ENCODE measurements around the gene FES.
"Not testable (repeated sequence)": the region's sequence is repeated elsewhere in the genome, so short reads cannot be mapped to it uniquely, and the experiment has no call there.

The FES gene

DNA sequence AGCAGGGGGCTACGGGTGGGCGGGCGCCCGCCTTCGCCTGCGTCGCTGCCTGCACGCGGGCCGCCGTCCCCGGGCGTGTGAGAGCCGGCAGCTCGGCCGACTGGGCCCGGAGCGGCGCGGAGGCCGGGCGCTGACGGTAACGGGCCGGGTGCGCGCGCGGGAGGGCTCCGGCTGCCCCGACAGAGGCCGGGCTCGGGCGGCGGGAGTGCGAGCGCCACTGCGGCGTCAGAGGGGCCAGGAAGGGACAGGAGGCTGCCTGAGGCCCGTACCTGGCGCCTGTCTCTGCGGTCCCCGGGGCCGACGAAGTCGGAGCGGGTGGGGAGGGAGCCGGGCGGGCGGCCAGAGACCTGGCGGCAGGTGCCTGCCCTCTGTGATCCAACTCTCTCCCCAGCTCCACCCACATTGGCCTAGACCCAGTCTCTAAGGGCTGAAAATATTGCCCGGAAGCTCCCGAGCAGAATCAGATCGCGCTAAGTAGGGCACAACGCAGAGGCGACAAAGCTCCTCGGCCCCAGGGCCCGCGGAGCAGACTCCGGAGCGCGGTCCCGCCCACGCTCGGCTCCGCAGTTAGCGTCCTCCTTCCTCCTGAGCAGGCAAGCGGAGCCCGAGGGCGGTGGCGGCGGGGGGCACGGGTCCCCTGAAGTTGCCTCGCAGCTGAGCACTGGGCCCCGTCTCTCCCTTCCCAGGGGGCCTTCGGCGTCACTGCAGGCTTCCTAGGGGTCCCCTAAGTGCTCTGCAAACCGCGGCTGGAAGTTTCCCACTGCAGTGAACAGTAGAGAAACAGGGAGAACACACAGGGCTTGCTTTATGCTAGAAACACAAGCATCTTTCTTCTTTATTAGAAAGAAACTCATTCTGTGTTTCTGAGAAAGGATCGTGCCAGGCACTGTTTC, 18.8 kb downstream of the FES start, which contains the start of gene MAN2A2:
Gene MAN2A2 (plus strand): TSS at position 463 of the 893 bp plus-strand sequence. CDS start 906 bp downstream, outside the sequence.
- DNase-seq: peak; percentile 44 to 88 (median 73)
- intact Hi-C loops (cut with DNase I): loop anchor here (2.0 kb wide), 1 partner anchor 30 kb away; the partner anchor contains the start of gene HDDC3

DNA sequence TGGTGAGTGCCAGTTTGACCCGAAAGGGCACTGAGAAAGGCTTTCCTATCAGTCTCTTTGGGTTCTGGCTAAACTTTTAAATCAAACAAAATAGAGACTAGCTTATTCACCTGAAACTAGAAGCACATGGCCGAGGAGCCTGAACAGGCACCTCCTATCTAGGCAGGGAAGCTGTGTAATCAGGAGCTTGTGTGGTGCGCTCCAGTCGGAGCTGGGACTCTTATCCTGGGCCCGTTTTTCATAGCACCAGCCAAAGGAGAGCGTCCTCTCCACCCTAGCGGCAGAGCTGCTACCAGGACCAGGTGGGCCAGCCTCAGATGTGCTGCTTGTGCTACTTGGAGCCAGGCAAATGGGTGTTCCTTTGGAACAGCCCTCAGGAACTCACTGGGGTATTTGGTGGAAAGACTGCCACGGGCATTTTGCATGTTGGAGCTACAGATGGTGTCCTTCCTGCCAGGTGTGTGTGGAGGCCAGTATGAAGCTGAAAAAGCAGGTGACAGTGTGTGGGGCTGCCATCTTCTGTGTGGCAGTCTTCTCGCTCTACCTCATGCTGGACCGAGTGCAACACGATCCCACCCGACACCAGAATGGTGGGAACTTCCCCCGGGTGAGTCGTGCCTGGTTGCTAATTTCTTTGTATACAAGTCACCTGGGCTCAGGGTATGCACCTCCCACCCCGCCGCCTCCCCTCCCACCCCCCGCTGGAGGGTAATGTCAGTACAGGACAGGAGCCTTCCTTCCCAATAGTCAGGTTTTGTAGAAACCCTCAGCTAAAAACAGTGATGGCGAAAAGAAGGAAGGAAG, 19.6 kb downstream of the FES start:
- peak in 6 of 42 donors; percentile 21 to 65 (median 45) for DNase-seq
- intact Hi-C loops (cut with DNase I): loop anchor here (2.0 kb wide), 1 partner anchor 29 kb away; the partner anchor contains the start of gene HDDC3

- intact Hi-C loops (cut with DNase I): no loop called here
- no peak for DNase-seq
Measured at GRCh38 chr15:90904746-90905145, 20.4 kb downstream of the FES start.

DNA sequence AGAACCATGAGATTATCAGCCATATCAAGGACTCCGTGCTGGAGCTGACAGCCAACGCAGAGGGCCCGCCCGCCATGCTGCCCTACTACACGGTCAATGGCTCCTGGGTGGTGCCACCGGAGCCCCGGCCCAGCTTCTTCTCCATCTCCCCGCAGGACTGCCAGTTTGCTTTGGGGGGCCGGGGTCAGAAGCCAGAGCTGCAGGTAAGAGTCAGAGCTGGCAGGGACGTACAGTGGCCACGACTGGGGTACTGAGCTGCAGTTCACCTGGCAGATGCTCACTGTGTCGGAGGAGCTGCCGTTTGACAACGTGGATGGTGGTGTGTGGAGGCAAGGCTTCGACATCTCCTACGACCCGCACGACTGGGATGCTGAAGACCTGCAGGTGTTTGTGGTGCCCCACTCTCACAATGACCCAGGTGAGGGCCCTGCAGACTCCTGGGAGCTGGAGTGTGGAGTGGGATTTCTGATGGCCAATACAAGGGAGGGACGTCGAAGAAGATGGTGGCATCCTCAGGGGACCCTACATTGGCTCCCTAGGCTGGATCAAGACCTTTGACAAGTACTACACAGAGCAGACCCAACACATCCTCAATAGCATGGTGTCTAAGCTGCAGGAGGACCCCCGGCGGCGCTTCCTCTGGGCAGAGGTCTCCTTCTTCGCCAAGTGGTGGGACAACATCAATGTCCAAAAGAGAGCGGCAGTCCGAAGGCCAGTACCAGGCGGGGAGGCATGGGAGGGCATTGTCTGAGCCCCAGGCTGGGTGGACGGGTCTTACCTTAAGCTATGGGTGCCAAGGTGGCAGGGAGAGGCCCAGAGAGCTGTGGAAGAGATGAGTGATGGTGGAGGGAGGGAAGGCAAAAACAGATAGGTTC, 21.2 kb downstream of the FES start:
- DNase-seq: no peak
- intact Hi-C loops (cut with DNase I): no loop called here

GRCh38 chr15:90906181-90906849, 22.0 kb downstream of the FES start:
- DNase-seq: peak in 2 of 42 donors; percentile 30 to 33
- intact Hi-C loops (cut with DNase I): no loop called here

- intact Hi-C loops (cut with DNase I): no loop called here
- peak in 2 of 42 donors; percentile 26 to 37 for DNase-seq
Measured at GRCh38 chr15:90907051-90907660, 22.9 kb downstream of the FES start.

- DNase-seq: no peak
- intact Hi-C loops (cut with DNase I): no loop called here
Measured at GRCh38 chr15:90907838-90908507, 23.7 kb downstream of the FES start.

GRCh38 chr15:90909449-90909848, 25.1 kb downstream of the FES start:
- intact Hi-C loops (cut with DNase I); DNase-seq: not testable (repeated sequence)

- intact Hi-C loops (cut with DNase I): no loop called here
- DNase-seq: no peak
Measured at GRCh38 chr15:90909976-90910375, 25.7 kb downstream of the FES start.

DNA sequence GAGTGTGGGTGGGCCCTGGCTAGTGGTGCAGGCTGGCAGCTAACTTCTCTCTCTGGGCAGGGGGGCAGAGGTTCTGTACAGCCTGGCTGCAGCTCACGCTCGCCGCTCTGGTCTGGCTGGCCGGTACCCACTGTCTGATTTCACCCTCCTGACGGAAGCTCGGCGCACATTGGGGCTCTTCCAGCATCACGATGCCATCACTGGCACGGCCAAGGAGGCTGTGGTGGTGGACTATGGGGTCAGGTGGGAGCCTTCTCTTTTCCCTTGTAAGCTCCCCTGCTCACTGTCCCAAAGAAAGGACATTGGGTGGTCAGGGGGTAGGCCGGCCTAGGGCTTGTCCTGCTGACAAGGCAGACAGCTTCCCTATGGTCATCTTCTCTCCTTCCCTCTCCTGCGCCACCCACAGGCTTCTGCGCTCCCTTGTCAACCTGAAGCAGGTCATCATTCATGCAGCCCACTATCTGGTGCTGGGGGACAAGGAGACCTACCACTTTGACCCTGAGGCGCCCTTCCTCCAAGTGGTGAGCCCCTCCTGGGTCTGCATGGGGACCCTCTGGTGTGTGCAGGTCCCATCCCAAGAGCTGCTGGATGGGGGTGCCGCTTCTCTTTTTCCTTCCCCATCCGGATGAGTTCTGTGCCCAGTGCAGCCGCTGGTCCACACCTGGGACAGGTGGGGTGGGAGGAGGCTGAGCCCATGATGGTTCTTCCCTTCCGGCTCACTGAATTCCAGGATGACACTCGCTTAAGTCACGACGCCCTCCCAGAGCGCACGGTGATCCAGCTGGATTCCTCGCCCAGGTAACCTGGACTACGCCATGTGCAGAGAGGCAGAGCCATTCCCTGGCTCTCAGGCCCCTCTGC, 26.4 kb downstream of the FES start:
- intact Hi-C loops (cut with DNase I): no loop called here

GRCh38 chr15:90911302-90911623, 27.0 kb downstream of the FES start:
- intact Hi-C loops (cut with DNase I): no loop called here

More for the DNA sequence above, 26.4 kb downstream of the FES start:
- DNase-seq: no peak

DNA sequence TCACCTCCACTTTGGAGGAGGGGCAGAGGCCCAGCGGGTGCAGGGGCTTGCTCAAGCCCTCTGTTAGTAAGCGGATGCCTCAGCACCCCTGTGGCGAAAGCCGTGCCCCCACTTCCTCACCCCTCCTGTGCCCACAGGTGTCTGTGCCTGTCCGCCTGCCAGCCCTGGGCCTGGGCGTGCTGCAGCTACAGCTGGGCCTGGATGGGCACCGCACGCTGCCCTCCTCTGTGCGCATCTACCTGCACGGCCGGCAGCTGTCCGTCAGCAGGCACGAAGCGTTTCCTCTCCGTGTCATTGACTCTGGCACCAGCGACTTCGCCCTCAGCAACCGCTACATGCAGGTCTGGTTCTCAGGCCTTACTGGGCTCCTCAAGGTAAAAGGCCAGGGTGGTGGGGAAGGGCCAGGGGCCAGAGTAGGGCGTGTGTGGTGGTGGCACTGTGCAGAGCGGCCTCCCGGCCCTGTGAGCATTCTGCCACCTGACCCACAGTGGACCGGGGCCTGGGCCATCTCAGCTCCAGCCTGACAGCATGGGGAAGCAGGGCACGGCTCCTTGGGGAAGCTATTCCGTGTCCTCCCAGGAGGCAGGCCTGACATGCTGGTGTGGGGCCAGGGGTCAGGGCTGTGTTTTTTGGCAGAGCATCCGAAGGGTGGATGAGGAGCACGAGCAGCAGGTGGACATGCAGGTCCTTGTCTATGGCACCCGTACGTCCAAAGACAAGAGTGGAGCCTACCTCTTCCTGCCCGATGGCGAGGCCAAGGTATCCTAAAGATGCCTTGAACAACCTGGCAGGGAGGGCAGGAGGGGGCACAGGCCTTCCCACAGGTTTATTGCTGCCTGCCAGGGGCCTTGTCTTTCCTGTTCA, 27.8 kb downstream of the FES start:
- intact Hi-C loops (cut with DNase I): no loop called here
- no peak for DNase-seq

More at GRCh38 chr15:90911302-90911623, 27.0 kb downstream of the FES start:
- no peak for DNase-seq

- no peak for DNase-seq
- intact Hi-C loops (cut with DNase I): no loop called here
Measured at GRCh38 chr15:90912770-90913075, 28.4 kb downstream of the FES start.

- intact Hi-C loops (cut with DNase I): no loop called here
- no peak for DNase-seq
Measured at GRCh38 chr15:90913398-90913944, 29.2 kb downstream of the FES start.

DNA sequence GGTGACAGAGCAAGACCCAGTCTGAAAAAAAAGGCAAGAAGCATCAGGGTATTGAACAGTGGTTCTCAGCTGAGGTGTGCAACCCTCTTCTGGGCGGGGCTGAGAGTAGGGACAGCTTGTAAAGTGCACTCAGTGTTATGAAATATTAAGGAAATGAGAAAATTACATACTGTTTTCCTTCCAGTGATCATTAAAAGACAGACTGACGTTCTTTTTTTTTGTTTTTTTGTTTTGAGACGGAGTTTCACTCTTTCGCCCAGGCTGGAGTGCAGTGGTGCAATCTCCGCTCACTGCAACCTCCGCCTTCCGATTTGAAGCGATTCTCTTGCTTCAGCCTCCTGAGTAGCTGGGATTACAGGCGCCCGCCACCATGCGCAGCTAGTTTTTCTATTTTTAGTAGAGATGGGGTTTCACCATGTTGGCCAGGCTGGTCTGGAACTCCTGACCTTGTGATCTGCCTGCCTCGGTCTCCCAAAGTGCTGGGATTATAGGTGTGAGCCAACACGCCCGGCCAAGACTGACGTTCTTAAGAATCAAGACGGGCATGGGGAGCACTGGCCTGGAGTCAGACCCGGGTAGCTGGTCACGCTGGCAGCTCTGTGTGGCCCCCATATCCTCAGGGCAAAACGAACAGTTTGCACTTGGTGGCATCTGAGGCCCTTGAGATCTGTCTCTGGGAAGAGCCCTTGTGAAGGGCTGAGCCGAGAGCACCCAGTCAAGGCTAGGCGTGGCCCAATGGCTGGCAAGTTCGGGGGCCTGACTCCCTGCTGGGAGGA, 30.2 kb downstream of the FES start:
- no peak for DNase-seq
- intact Hi-C loops (cut with DNase I): no loop called here

Data from head of caudate nucleus (tissue), 42 donors.